Sciatic nerve (tissue), 2 donors: ENCODE results near the gene NAP1L4. TPM values are rescaled to one million over a fixed set of nuclear protein-coding genes. Genes with fewer than 3 reads are reported as not detected.

Experiments used
- ATAC-seq: fragments of 200-7000 bp; cut with Tn5 transposase; one replicate; pipeline ENCODE4 v1.9.1; 2020; ENCODE audit warnings: mild to moderate bottlenecking, moderate library complexity
- DNase-seq: peaks from one replicate; pipeline ENCODE4 v3.0.0-alpha.2; 2020; ENCODE audit warnings: low spot score
- intact Hi-C: fragments of 100-400 bp; cut with DNase I; formaldehyde crosslinking; loops from one replicate; pipeline ENCODE4 v1.14.2; 2022
- total RNA-seq: library from RNA; stranded (reverse); fragmentation: NEBNext Ultra II Directional; extraction: Animal tissue kit (Norgen Biotek cat#: 25700); gene quantifications from one replicate; pipeline ENCODE4 v1.2.1, GENCODE V29; 2021
- donor health status: DM: no; HTN: no; CAD: no.
- donor health status: DM: no; HTN: no; CAD: no.

NAP1L4 gene
- total RNA-seq, 1 donor from 2014 or later, result 173 TPM

- intact Hi-C loops, result no loop called here
- DNase-seq (no peak), ATAC-seq (no peak)
These were observed 20.1 kb upstream of the NAP1L4 start for GRCh38 chr11:3011891-3012885.

- intact Hi-C loops, result no loop called here
- ATAC-seq (no peak), DNase-seq (no peak)
These were observed 18.6 kb upstream of the NAP1L4 start for GRCh38 chr11:3010521-3011275.

GRCh38 chr11:3010004-3010403, 17.9 kb upstream of the NAP1L4 start:
- intact Hi-C loops, result no loop called here
- no peak for DNase-seq
- no peak for ATAC-seq

GRCh38 chr11:3009481-3009880, 17.4 kb upstream of the NAP1L4 start:
- intact Hi-C loops, result no loop called here
- ATAC-seq (peak; percentile 18), DNase-seq (no peak)

- peak; percentile 53 for DNase-seq
These were observed 16.7 kb upstream of the NAP1L4 start for GRCh38 chr11:3008746-3009336.

GRCh38 chr11:3007404-3008010, 15.4 kb upstream of the NAP1L4 start:
- DNase-seq (peak; percentile 53), ATAC-seq (no peak)
- intact Hi-C loops, result no loop called here

More at GRCh38 chr11:3008746-3009336, 16.7 kb upstream of the NAP1L4 start:
- ATAC-seq, result no peak
- intact Hi-C loops, result no loop called here

- intact Hi-C loops, result no loop called here
- peak; percentile 18 for ATAC-seq
These were observed 14.6 kb upstream of the NAP1L4 start for GRCh38 chr11:3006505-3007260.

GRCh38 chr11:3004481-3004880, 12.4 kb upstream of the NAP1L4 start:
- ATAC-seq (no peak), DNase-seq (peak; percentile 44)
- intact Hi-C loops, result no loop called here

More at GRCh38 chr11:3006505-3007260, 14.6 kb upstream of the NAP1L4 start:
- peak; percentile 51 for DNase-seq

GRCh38 chr11:3003396-3004231, 11.5 kb upstream of the NAP1L4 start:
- no peak for ATAC-seq

GRCh38 chr11:3002871-3003270, 10.7 kb upstream of the NAP1L4 start:
- DNase-seq, result no peak
- intact Hi-C loops, result no loop called here
- ATAC-seq, result no peak

More at GRCh38 chr11:3003396-3004231, 11.5 kb upstream of the NAP1L4 start:
- DNase-seq, result peak; percentile 39
- intact Hi-C loops, result no loop called here

- intact Hi-C loops, result no loop called here
- ATAC-seq, result no peak
- DNase-seq, result peak; percentile 48
These were observed 10.3 kb upstream of the NAP1L4 start for GRCh38 chr11:3002351-3002861.

GRCh38 chr11:3001496-3001895, 9.4 kb upstream of the NAP1L4 start:
- ATAC-seq (peak; percentile 45), DNase-seq (peak; percentile 71)
- intact Hi-C loops, result no loop called here

- ATAC-seq (peak; percentile 76), DNase-seq (peak; percentile 86)
- intact Hi-C loops, result no loop called here
These were observed 8.2 kb upstream of the NAP1L4 start for GRCh38 chr11:3000032-3000961.

- peak; percentile 36 for DNase-seq
- ATAC-seq, result no peak
- intact Hi-C loops, result no loop called here
These were observed 7.4 kb upstream of the NAP1L4 start for GRCh38 chr11:2999464-2999998.

GRCh38 chr11:2998073-2998850, 6.1 kb upstream of the NAP1L4 start:
- DNase-seq (peak; percentile 26), ATAC-seq (no peak)
- intact Hi-C loops, result no loop called here
